HepG2 (cell line): Measurements from ENCODE around the gene CELSR3. TPM values are rescaled to one million over a fixed set of nuclear protein-coding genes. Genes with fewer than 3 reads are reported as not detected.
A peak's percentile ranks its signal among the peaks of the same experiment; 100 is the strongest.

ENCODE experiments used
- AHR ChIP-seq: IDR thresholded peaks from 2 replicates; pipeline ENCODE4 v1.6.1; 2018; ENCODE audit warnings: missing genetic modification reagents, missing compliant biosample characterization
- AKNA ChIP-seq: sonication (generic); formaldehyde crosslinking; IDR thresholded peaks from 2 replicates; pipeline ENCODE4 v1.4.0; 2020; ENCODE audit warnings: missing genetic modification reagents, borderline replicate concordance
- ASH2L ChIP-seq: fragments of 300-600, 200-600 bp; sonication (generic); IDR thresholded peaks from 2 replicates; pipeline ENCODE4 v1.7.0; 2017; ENCODE audit warnings: low read depth, mild to moderate bottlenecking, moderate library complexity, mixed read lengths, low read length; ENCODE audit not compliant: insufficient read length
- CREBL2 ChIP-seq: sonication (generic); formaldehyde crosslinking; IDR thresholded peaks from 2 replicates; pipeline ENCODE4 v1.8.1; 2023; ENCODE audit warnings: missing genetic modification reagents, mild to moderate bottlenecking, borderline replicate concordance
- HNRNPL ChIP-seq: fragments of 200-400 bp; formaldehyde crosslinking; IDR thresholded peaks from 2 replicates; pipeline ENCODE4 v1.6.1; 2017; ENCODE audit warnings: mild to moderate bottlenecking, low read depth, low read length
- MTF1 ChIP-seq: sonication (generic); formaldehyde crosslinking; IDR thresholded peaks from 2 replicates; pipeline ENCODE4 v1.5.0; 2020; ENCODE audit warnings: missing genetic modification reagents
- NFE2 ChIP-seq: sonication (generic); formaldehyde crosslinking; IDR thresholded peaks from 2 replicates; pipeline ENCODE4 v1.4.0; 2020; ENCODE audit warnings: missing genetic modification reagents
- ZBTB38 ChIP-seq: sonication (generic); formaldehyde crosslinking; IDR thresholded peaks from 2 replicates; pipeline ENCODE4 v1.5.1; 2020; ENCODE audit warnings: mild to moderate bottlenecking, missing genetic modification reagents
- ZBTB39 ChIP-seq: sonication (generic); formaldehyde crosslinking; IDR thresholded peaks from 2 replicates; pipeline ENCODE4 v1.5.0; 2020; ENCODE audit warnings: missing genetic modification reagents
- ZNF224 ChIP-seq: sonication (generic); formaldehyde crosslinking; IDR thresholded peaks from 2 replicates; pipeline ENCODE4 v1.5.0; 2020; ENCODE audit warnings: mild to moderate bottlenecking, missing genetic modification reagents
- ZNF24 ChIP-seq: fragments of 450-650 bp; IDR thresholded peaks from 2 replicates; pipeline ENCODE4 v1.6.1; 2017; ENCODE audit warnings: antibody characterized with exemption, mild to moderate bottlenecking
- ZNF362 ChIP-seq: sonication (generic); formaldehyde crosslinking; IDR thresholded peaks from 2 replicates; pipeline ENCODE4 v1.4.0; 2020; ENCODE audit warnings: missing genetic modification reagents, mild to moderate bottlenecking, borderline replicate concordance
- ZNF367 ChIP-seq: sonication (generic); formaldehyde crosslinking; IDR thresholded peaks from 2 replicates; pipeline ENCODE4 v1.4.0; 2020; ENCODE audit warnings: missing genetic modification reagents, borderline replicate concordance
- ZNF510 ChIP-seq: sonication (generic); formaldehyde crosslinking; IDR thresholded peaks from 2 replicates; pipeline ENCODE4 v1.4.0; 2020; ENCODE audit warnings: low read depth, mild to moderate bottlenecking, missing genetic modification reagents
- ZNF546 ChIP-seq: sonication (generic); formaldehyde crosslinking; conservative IDR thresholded peaks from 2 replicates; pipeline ENCODE4 v1.8.1; 2023; ENCODE audit warnings: mild to moderate bottlenecking, missing genetic modification reagents
- ZNF557 ChIP-seq: sonication (generic); formaldehyde crosslinking; IDR thresholded peaks from 2 replicates; pipeline ENCODE4 v1.4.0; 2020; ENCODE audit warnings: missing genetic modification reagents
- ZNF644 ChIP-seq: IDR thresholded peaks from 2 replicates; pipeline ENCODE4 v1.6.1; 2016; ENCODE audit warnings: low read depth
- ZNF878 ChIP-seq: sonication (generic); formaldehyde crosslinking; IDR thresholded peaks from 2 replicates; pipeline ENCODE4 v1.8.1; 2023; ENCODE audit warnings: mild to moderate bottlenecking, missing genetic modification reagents, moderate library complexity
- polyA plus RNA-seq, 8 experiments: library from polyadenylated mRNA; depleted of rRNA in 3 of 8; stranded (reverse) in 7 of 8; unstranded in 1 of 8; fragments of >200 nt; fragmentation: Illumina TruSeq in 4 of 8; extraction: Trizol in 4 of 8; gene quantifications; 2 replicates each; pipeline versions ENCODE4 v1.2.1 to v1.2.3, GENCODE V29; 2011 to 2016; ENCODE audit warnings: low read depth in 4 of 8, missing spikeins in 1 of 8, mixed read lengths in 1 of 8; ENCODE audit not compliant: insufficient read depth in 1 of 8
- total RNA-seq, 5 experiments: library from RNA; depleted of rRNA; stranded (reverse); fragments of >200 nt; fragmentation: Illumina TruSeq; extraction: Trizol; gene quantifications; 2 replicates each; pipeline ENCODE4 v1.2.3, GENCODE V29; 2016; ENCODE audit warnings: low read depth in 1 of 5

The CELSR3 gene
- total and polyA plus RNA-seq, 2 of the 13 experiments (the other 11 are each of a cell fraction or from before 2014, with no cell fraction given) = 5.4 to 6.7 TPM

GRCh38 chr3:48609088-48610005, 53.3 kb downstream of the CELSR3 start, which contains the start of gene UQCRC1 (continued):
- TF ChIP-seq CREBL2 (CRISPR knock-in tag) (no peak), NFE2 (CRISPR knock-in tag) (no peak), AHR (CRISPR knock-in tag) (no peak; the same call in 1 of the 2 replicates), ZBTB38 (CRISPR knock-in tag) (peak; percentile 90), ZNF644 (CRISPR knock-in tag) (no peak), ZNF510 (CRISPR knock-in tag) (no peak), MTF1 (CRISPR knock-in tag) (no peak), HNRNPL (0 out of 2 replicates have a peak, but pooled peaks have one; percentile 34), ZNF224 (CRISPR knock-in tag) (no peak; the same call in 1 of the 2 replicates), AKNA (CRISPR knock-in tag) (peak; percentile 21; the same call in 1 of the 2 replicates), ZNF878 (CRISPR knock-in tag) (no peak), ZNF557 (CRISPR knock-in tag) (no peak), ZNF24 (no peak), ZNF546 (no peak), ZNF367 (CRISPR knock-in tag) (0 out of 2 replicates have a peak, but pooled peaks have one; percentile 24), ZBTB39 (CRISPR knock-in tag) (no peak), ASH2L (peak; percentile 86), ZNF362 (peak; percentile 66)
